Measurements from ENCODE around the gene JPT1.
A peak's percentile ranks its signal among the peaks of the same experiment; 100 is the strongest.
"Not testable (repeated sequence)": the region's sequence is repeated elsewhere in the genome, so short reads cannot be mapped to it uniquely, and the experiment has no call there.

JPT1 gene

GRCh38 chr17:75155191-75155601 lies 884 bp upstream of the JPT1 start:
- DNase-seq = no peak

GRCh38 chr17:75153780-75154194 lies 525 bp downstream of the JPT1 start:
- DNase-seq = peak; percentile 59

GRCh38 chr17:75152922-75153779 lies 1.2 kb downstream of the JPT1 start:
- peak; percentile 56 for DNase-seq

GRCh38 chr17:75152523-75152921 lies 1.8 kb downstream of the JPT1 start:
- no peak for DNase-seq

DNA sequence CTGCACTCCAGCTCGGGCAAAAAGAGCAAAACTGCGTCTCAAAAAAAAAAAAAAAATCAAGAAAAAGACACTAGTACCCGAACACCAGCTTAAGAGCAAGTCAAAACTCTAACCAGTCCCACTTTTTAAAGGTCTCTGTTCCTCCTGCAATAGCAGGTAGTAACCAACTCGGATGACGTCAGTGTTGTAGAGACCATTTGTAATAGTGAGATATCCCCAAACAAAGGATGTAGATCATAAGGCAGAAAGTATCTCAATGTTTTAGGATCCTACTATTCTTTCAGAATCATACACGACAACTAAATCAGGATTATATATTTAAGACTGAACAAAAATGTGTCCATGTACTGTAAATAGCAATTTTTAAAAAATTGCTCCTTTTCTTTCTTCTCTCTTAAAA lies 2.4 kb downstream of the JPT1 start:
- DNase-seq = no peak

DNA sequence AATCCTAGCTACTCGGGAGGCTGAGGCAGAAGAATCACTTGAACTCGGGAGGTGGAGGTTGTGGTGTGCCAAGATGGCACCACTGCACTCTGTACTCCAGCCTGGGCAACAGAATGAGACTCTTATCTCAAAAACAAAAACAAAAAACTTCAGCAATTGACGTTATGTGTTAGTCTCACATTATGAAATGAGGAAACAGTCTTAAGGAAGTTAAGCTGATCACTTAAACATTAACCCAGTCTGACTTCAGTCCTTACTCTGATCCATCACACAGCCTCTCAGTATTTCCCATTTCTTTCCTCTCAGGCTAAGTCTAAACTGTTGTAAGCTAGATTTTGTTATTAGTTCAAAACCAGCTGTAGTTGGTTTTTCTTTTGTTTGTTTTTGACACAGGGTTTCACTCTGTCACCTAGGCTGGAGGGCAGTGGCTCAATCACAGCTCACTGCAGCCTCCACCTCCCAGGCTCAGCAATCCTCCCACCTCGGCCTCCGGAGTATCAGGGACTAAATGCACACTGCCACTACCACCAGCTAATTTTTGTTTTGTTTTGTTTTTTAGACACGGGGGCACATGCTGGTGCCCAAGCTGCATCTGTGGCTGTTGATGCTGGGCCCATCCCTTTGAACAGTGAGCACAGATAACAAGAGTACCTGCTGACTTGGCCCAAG lies 6.3 kb downstream of the JPT1 start:
- DNase-seq = no peak

DNA sequence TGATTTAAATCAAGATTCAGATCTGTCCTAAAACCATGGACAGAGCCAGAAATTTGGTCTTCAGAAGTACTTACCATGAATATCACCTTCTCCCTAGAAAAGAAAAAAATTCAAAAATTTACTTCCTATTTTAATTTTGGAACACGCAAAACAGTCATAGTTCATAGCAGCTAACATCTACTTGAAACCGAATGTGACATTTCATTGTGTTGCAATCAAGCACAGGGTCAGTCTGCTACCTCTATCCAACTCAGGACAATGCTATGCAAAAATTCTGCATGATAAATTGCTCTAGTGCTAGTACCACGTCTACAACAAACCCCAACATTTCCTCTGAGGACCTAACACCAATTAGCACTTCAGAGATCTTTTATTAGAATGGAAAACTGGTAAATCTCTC lies 7.7 kb downstream of the JPT1 start:
- no peak for DNase-seq

DNA sequence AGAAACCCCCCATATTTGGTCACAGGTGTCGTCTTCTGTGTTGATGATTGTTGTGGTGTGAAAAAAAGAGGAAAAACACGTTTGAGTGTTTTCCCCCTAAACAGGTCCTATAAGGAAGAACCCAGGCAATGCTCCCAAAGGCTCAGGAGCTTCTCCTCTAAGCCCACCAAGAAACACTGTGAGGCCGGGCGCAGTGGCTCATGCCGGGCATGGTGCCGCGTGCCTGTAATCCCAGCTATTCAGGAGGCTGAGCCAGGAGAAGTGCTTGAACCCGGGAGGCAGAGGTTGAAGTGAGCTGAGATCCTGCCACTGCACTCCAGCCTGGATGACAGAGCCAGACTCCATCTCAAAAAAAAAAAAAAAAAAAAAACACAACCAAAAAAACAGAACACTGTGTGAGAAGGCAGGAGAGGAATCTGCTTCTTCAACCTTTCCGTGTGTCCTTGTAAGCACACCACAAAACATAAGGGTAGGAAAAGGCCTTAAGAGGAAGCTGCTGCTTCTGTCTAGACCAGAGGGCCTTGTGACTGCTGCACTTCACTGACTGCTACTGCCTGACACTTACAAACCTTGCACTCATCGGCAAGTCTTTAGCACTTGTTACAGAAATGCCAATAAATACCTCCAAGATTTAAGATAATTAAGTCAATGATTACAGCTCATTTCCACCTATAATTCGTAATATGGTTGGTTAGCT lies 9.3 kb downstream of the JPT1 start:
- DNase-seq = no peak

DNA sequence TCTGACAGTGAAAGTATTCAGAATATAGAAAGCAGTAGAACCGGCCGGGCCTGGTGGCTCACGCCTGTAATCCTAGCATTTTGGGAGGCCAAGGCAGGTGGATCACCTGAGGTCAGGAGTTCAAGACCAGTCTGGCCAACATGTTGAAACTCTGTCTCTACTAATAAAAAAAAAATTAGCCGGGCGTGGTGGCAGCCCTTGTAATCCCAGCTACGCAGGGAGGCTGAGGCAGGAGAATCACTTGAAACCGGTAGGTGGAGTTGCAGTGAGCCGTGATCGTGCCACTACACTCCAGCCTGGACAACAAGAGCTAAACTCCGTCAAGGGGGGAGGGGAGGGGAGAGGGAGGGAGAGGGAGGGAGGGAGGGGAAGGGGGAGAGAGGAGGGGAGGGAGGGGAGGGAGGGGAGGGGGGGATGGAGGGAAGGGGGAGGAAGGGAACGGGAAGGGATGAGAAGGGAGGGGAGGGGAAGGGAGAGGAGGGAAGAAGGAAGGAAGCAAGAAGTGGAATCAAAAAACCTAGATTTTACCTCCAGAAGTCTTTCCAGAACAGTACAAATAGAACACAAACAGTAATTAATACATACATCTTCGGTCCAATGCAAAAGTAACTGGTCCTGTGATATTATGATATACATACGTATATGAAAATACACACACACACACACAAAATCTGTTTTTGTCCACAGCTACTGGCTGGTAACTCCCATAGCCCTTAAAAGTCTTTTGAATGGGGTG lies 11.9 kb downstream of the JPT1 start:
- no peak for DNase-seq

DNA sequence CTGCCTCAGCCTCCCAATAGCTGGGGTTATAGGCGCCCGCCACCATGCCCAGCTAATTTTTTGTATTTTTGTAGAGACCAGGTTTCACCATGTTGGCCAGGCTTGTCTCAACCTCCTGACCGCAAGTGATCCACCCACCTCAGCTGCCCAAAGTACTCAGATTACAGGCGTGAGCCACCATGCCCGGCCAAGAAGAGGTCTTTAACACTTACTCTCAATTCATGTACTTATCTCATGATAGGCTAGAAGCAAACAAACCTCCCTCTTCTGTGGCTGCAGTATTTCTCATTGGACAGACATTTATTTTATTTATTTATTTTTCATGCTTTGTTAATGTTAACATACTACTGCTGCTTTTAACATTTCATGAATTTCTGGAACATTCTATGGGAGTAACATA lies 15.8 kb downstream of the JPT1 start:
- no peak for DNase-seq

DNA sequence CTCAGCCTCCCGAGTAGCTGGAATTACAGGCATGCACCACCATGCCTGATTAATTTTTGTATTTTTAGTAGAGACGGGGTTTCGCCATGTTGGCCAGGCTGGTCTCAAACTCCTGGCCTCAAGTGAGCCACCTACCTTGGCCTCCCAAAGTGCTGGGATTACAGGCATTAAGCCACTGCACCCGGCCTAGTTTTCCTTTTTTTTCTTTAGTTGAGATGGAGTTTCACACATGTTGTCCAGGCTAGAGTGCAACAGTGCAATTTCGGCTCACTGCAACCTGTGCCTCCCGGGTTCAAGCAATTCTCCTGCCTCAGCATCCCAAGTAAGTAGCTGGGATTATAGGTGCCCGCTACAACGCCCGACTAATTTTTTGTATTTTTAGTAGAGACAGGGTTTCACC lies 16.6 kb downstream of the JPT1 start:
- DNase-seq = not testable (repeated sequence)

GRCh38 chr17:75135946-75136345 lies 18.4 kb downstream of the JPT1 start:
- DNase-seq = no peak

GRCh38 chr17:75135452-75135851 lies 18.9 kb downstream of the JPT1 start:
- DNase-seq = no peak

GRCh38 chr17:75133607-75134347 lies 20.5 kb downstream of the JPT1 start:
- not testable (repeated sequence) for DNase-seq

- no peak for DNase-seq
Measured at GRCh38 chr17:75133001-75133400, 21.3 kb downstream of the JPT1 start.

GRCh38 chr17:75132018-75133000 lies 22.0 kb downstream of the JPT1 start:
- not testable (repeated sequence) for DNase-seq

GRCh38 chr17:75131278-75132017 lies 22.9 kb downstream of the JPT1 start, which contains the start of gene NT5C:
Gene NT5C, minus strand, starts transcription at chr17:75131742. Its CDS starts 35 bp downstream, at chr17:75131707.
- DNase-seq = peak; percentile 92

DNA sequence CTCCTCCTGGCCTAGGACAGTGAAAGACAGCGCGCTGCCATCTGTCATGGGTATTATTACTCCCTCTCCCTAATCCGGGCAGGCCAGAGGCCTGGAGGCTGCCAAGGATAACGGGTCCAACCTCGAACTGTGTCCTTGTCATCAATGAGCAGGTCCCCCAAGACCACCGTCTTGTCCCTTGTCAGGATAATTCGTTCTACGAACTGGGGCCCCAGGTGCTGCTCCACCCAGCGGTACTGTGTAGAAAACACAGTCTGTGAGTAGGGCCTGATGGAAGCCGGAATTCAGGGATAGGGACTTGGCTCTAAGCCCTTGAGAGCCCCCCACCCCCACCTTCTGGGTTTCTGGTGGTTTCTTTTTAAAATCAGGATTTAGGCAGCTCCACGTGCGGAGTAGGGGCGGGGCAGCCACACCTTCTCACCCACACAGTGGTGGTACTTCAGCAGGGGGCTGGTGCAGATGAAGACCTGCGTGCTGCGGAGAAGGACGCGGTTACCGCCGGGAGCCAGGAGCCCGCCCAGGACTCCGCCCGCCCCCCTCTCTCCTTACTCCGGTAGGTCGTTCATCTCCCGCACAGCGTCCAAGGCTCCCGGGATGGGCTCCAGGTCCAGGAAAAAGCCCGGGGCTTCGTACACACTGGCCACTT lies 23.6 kb downstream of the JPT1 start:
- DNase-seq = peak; percentile 80

GRCh38 chr17:75130059-75130631 lies 24.2 kb downstream of the JPT1 start:
- no peak for DNase-seq
